Fibroblast of mammary gland (primary cell): ENCODE data around the gene KLK1.
A peak's percentile ranks its signal among the peaks of the same experiment; 100 is the strongest.

Experiments
- DNase-seq: peaks from one replicate; pipeline ENCODE4 v3.0.0-alpha.2; 2010; ENCODE audit warnings: low read depth
- H3K4me3 ChIP-seq: 2 replicates; pipeline ENCODE4 v1.5.1; 2011; ENCODE audit warnings: low read depth, mild to moderate bottlenecking, low read length, moderate library complexity; ENCODE audit not compliant: control insufficient read depth
- TF ChIP-seq, protein P1 (sequence below): conservative IDR thresholded peaks from 2 replicates; pipeline ENCODE4 v1.5.1; 2011; ENCODE audit warnings: low read depth, low read length, inconsistent platforms; ENCODE audit not compliant: control insufficient read depth, insufficient read depth

Gene KLK1

DNA sequence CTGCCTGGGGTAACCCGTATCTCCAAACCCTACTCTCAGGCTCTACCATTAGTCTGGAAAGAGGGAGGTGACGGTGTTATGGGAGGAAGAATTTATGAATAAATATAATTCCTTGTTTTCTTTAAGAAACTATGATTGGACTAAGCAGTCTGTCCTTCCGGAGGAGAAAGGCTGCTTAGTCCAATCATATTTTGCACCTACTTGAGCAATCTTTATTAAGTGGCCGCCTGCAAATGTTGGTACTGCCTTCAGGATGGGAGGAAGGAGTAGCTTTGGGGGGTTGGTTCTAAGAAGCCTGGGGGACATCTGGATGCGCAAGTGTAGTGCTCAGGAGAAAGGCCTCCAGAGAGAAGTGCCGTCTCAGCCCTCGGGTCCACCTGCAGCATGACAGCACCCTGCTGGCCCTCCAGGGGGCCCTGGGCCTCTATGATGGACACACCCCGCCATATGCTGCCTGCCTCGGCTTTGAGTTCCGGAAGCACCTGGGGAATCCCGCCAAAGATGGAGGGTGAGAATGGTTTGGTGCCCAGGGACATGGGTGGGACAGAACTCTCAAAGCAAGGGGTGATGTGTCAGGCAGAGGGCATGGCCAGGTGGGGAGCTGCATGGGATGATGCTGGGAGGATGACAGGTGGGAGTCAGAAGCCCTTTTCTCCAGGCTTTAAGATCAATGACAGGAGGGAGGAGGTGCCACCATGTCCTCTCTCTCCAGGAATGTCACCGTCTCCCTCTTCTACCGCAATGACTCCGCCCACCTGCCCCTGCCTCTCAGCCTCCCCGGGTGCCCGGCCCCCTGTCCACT, 29.3 kb downstream of the KLK1 start:
- no peak overlapping the region for H3K4me3 ChIP-seq
- TF ChIP-seq, protein P1, sequence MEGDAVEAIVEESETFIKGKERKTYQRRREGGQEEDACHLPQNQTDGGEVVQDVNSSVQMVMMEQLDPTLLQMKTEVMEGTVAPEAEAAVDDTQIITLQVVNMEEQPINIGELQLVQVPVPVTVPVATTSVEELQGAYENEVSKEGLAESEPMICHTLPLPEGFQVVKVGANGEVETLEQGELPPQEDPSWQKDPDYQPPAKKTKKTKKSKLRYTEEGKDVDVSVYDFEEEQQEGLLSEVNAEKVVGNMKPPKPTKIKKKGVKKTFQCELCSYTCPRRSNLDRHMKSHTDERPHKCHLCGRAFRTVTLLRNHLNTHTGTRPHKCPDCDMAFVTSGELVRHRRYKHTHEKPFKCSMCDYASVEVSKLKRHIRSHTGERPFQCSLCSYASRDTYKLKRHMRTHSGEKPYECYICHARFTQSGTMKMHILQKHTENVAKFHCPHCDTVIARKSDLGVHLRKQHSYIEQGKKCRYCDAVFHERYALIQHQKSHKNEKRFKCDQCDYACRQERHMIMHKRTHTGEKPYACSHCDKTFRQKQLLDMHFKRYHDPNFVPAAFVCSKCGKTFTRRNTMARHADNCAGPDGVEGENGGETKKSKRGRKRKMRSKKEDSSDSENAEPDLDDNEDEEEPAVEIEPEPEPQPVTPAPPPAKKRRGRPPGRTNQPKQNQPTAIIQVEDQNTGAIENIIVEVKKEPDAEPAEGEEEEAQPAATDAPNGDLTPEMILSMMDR = no peak
- peak; percentile 27 for DNase-seq

DNA sequence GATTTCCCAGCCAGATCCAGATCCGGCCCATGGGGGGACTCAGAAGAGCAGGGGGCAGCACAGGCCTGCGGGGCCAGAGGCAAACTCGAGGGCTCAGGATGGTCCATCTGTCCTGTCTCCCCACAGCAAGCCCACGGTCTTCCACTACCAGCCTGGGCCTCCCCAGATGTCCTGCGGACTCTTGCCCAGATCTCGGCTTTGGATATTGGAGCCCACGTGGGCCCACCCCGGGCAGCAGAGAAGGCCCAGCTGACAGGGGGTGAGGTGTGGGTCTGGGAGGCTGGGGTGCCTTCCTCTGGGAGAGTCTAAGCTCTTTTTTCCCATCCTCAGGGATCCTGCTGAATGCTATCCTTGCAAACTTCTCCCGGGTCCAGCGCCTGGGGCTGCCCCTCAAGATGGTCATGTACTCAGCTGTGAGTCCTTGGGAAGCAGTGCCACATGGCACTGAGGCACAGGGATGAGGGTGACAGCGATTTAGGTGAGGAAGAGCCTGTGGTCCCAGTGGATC, 30.0 kb downstream of the KLK1 start:
- no peak for DNase-seq
- H3K4me3 ChIP-seq = no peak overlapping the region
- TF ChIP-seq, protein P1 = no peak

DNA sequence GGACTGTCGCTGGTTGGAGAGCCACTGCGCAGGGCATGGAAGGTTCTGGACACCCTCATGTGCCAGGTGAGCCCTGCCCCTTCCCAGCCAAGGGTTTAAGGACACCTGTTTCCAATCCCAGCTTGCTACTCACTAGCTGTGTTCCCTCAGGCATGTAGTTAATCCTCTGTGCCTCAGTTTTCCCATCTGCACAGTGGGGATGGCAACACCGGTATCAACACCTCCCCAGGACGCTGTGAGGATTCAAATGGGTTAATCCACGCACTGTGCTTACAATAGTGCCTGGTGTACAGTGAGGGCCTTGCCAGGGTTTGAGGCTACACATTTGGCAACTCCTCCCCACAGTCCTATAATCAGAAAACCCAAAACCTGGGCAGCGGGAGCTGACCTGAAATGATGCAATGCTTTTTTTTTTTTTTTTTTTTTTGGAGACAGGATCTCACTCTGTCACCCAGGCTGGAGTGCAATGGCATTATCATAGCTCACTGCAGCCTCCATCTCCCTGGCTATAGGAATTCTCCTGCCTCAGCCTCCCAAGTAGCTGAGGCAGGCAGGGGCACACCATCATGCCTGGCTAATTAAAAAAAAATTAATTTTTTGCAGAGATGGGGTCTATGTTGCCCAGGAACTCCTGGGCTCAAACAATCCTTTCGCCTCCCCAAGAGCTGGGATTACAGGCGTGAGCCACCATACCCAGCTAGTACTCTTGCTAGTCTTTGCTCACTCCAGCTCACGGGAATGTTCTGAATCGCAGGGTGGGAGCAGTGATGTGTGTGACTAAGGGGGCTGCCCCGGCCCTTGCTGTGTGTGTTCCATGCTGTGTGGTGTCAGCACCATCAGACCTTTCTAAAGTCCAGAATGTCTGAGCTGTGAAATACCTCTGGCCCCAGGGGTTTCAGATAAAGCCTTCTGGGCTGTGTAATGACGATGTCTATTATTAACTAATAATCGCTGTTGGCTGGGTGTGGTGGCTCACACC, 31.0 kb downstream of the KLK1 start:
- no peak for DNase-seq
- TF ChIP-seq, protein P1 = no peak
- no peak overlapping the region for H3K4me3 ChIP-seq

DNA sequence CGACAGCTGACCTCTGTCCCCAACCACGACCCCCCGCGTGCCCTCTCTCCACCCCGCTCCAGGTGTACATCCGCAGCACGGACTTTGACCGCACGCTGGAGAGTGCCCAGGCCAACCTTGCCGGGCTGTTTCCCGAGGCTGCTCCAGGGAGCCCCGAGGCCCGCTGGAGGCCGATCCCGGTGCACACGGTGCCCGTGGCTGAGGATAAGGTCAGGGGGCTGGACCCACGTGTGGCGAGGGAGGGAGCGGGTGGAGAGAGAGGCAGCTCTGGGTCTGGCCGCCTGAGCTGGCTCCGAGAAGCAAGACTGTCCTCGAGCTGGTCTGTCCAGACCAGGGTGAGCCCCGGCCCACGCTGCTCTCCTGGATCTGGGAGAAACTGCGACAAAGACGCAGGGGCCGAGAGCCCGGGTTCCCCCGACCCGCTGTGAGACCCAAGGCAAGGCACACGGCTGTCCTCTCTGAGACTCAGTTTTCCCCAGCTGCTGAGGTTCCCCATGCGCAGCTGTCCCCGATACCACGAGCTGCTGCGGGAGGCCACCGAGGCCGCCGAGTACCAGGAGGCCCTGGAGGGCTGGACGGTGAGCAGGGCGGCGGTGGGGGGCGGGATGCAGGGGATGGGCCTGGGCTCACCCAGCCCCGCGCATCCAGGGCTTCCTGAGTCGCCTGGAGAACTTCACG, 31.9 kb downstream of the KLK1 start:
- DNase-seq = no peak
- H3K4me3 ChIP-seq = no peak overlapping the region
- TF ChIP-seq, protein P1 = no peak

DNA sequence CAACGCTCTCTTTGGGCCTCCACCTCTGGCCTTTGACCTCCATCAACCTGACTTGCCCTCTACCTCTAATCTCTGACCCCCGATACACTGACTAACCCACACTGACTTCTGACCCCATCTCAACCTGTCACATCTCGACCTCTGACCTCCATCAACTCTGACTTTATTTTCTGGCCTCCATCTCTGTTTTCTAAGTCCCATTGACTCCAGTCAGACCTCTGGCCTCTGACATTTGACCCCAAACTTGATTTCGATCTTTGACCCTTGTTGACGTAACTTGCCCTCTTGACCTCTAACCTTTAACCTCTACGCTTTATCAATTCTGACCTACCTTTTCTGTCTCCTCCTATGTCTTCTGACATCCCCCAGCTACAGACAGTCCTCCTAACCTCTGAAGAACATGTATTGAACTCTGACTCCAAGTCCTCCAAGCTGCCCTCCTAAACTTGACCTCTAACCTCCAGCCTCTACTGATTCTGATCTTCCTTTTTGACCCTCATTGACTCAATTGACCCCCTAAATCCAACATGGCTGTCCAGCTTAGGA, 32.6 kb downstream of the KLK1 start:
- TF ChIP-seq, protein P1 = no peak
- no peak for DNase-seq
- H3K4me3 ChIP-seq = no peak overlapping the region

DNA sequence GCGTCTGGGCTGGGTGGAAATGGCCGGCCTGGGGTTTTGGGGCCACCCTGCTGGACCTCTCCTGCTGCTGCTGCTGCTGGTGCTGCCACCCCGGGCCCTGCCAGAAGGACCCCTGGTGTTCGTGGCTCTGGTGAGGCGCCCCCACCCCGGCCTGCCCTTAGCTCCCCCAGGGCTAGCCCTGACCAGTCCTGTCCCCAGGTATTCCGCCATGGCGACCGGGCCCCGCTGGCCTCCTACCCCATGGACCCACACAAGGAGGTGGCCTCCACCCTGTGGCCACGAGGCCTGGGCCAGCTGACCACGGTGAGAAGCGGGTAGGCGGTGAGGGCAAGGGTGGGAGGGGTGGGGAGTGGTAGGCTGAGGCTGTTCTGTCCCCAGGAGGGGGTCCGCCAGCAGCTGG, 33.2 kb downstream of the KLK1 start, which contains the start of gene ACP4:
Gene ACP4 (plus strand): TSS at position 20 of the 400 bp plus-strand sequence. CDS start 0 bp downstream, at position 20.
- TF ChIP-seq, protein P1 = no peak
- H3K4me3 ChIP-seq = no peak within 1 kb of the TSS
- DNase-seq = no peak
